Activated naive CD4-positive, alpha-beta T cell treated with anti-CD3 and anti-CD28 coated beads, Interleukin-2, amount 50 U/mL, for 72 hours (primary cell): Measurements from ENCODE around the gene FCMR. TPM values are rescaled to one million over a fixed set of nuclear protein-coding genes. Genes with fewer than 3 reads are reported as not detected.
A peak's percentile ranks its signal among the peaks of the same experiment; 100 is the strongest.

Experiments used
- ATAC-seq, 2 donors: fragments of 150-1000 bp; cut with Tn5 transposase; 2 replicates each; pipeline ENCODE4 v1.10.0; 2021; ENCODE audit warnings: mild to moderate bottlenecking in 2 of 2, moderate library complexity in 2 of 2
- DNase-seq, 2 donors: peaks; one replicate each; pipeline ENCODE4 v3.0.0; 2021 to 2022; ENCODE audit warnings: low spot score in 2 of 2
- H3K27ac Mint-ChIP-seq, 2 donors: one replicate each; pipeline ENCODE4 v1.8.0; 2022; ENCODE audit warnings: mild to moderate bottlenecking in 2 of 2, mixed read lengths in 2 of 2
- H3K36me3 Mint-ChIP-seq, 2 donors: one replicate each; pipeline ENCODE4 v1.8.0; 2022; ENCODE audit warnings: mixed read lengths in 2 of 2
- H3K9me3 Mint-ChIP-seq, 2 donors: one replicate each; pipeline ENCODE4 v1.8.0; 2022; ENCODE audit warnings: mixed read lengths in 2 of 2
- total RNA-seq, 2 donors: library from RNA; stranded (reverse); gene quantifications; one replicate each; pipeline ENCODE4 v1.2.3, GENCODE V29; 2022

FCMR gene
- total RNA-seq, 2 donors from 2014 or later, result 31.4 to 37.3 TPM

DNA sequence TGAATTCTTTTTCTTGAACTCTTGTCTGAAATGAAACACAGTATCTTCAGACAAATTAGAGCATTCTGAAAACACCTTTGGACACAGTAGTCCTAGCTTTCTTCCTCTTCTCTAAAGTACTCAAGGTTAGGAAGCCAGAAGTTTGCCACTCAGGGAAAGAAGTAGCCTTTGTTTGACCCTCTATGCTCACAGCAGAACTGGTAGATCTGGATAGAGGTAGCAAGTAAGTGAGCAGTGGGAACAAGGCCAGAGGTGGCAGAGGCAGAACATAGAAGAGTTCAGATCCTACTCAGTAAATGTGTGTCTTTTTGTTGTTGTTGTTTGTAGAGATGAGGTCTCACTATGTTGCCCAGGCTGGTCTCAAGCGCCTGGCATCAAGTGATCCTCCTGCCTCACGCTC, 31.9 kb upstream of the FCMR start:
- ATAC-seq, result no peak

DNA sequence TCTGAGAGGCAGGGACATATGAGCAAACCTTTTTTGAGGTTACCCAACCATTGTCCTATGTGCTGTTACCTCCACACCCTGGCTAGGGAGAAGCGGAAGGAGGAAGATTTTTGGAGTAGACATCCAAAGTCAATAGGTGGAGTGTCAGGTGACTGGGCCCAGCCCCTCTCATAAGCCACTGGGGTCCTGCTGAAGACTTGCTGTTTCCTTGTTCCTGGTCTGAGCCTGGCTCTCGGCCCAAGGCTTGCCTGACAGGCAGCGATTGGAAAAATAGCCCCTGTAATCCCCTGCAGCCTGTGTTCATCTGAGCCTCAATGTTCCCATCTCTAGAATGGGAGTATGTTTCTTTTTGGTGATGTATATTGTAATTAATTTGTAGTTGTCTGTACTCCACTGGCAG, 31.4 kb upstream of the FCMR start:
- ATAC-seq (no peak), DNase-seq (no peak)
- Mint-ChIP-seq H3K27ac (no peak overlapping the region), H3K36me3 (no peaks in the 10 kb centered on the region), H3K9me3 (no peaks in the 10 kb centered on the region)

More for the DNA sequence above, 31.9 kb upstream of the FCMR start:
- H3K9me3 Mint-ChIP-seq, result no peaks in the 10 kb centered on the region
- no peak overlapping the region for H3K27ac Mint-ChIP-seq
- DNase-seq, result no peak
- no peaks in the 10 kb centered on the region for H3K36me3 Mint-ChIP-seq

DNA sequence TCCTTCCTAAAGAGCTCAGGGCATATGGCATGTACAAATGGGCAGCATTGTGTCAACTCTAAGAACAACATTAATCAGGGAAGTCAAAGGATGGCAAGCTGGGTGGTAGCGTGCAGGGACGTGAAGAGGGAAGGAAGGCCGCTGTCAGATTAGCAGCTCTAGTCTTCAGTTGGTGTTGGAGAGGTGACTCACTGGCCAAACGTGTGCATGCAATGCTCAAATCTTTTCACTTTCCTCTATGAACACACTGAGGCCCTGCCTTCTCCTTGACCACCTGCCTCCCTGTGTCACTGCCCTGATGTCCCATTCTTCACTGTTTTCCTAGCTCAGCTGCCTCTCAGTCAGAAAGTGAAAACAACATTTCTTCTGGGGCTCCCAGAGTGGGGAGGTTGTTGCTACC, 30.4 kb upstream of the FCMR start:
- no peak overlapping the region for H3K27ac Mint-ChIP-seq
- H3K9me3 Mint-ChIP-seq, result no peaks in the 10 kb centered on the region
- no peaks in the 10 kb centered on the region for H3K36me3 Mint-ChIP-seq

DNA sequence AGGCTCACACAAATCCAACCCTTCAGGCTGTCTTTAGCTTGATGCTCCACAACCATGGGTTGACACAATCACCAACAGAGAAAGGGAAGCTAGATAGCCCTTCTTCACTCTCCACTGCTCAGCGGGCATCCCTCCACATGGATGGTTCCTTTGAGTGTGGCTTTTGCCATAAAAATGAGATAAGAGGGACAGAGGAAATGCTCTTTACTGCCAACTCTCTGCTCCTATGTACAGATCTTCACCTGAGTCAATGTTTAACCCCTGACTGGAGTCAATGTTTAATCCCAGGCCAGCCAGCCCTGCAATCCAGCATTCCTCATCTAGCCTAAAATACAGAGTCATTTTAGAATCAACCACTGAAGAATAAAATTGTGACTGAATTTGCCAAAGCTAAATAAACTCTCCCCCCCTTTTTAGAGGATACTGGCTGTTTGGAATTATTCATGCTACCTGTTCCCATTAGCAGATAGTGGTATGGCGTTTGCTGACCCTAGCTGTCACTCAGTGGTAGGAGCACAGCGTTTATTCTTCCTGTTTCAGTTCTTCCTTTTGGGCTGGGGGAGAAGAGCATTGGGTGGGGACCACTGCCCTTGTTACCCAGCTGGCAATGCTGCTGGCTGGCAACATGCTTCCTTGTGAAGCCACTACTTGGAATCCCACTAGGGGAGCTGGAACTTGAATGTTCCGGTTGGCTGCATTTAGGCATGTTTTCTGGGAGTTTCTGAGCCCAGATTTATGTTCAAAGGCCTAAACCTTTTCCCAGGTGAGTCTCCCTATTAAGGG, 29.8 kb upstream of the FCMR start:
- no peaks in the 10 kb centered on the region for H3K9me3 Mint-ChIP-seq
- ATAC-seq (no peak), DNase-seq (no peak)
- no peak overlapping the region for H3K27ac Mint-ChIP-seq
- no peaks in the 10 kb centered on the region for H3K36me3 Mint-ChIP-seq

More for the DNA sequence above, 30.4 kb upstream of the FCMR start:
- DNase-seq (no peak), ATAC-seq (no peak)

DNA sequence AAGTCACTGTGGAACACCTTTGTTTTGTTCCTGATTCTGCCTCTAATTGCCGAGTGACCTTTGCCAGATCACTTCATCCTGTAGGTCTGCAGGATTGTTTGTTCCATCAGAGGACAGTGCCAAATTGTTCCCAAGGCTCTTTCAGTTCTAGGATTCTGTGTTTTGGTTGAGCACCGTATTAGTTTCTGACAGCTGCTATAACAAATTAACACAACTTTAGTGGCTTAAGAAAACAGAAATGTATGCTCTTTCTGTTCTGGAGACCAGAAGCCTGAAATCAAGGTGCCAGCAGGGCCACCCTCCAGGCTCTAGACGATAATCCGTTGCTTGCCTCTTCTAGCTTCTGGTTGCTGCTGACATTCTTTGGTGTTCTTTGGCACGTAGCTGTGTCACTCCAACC, 27.9 kb upstream of the FCMR start:
- H3K9me3 Mint-ChIP-seq, result no peaks in the 10 kb centered on the region

DNA sequence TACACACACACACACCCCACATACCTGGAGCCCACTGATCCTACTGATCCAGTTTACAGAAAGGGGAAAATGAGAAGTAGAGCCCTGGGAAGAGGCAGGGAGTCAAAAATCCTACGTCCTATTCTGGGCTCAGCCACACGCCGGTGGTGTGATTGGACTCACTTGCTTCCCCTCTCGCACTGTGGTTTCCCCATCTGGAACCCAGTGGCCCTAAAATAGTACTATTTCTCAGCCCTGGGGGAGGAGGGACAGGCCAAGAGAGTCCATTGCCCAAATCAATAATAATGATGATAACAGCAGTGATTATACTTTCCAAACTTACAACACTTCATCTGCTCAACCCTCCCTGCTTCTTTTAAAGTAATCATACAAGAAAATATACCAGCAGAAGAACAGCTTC, 27.5 kb upstream of the FCMR start:
- no peak overlapping the region for H3K27ac Mint-ChIP-seq
- ATAC-seq (no peak), DNase-seq (no peak)
- H3K36me3 Mint-ChIP-seq, result no peaks in the 10 kb centered on the region
- H3K9me3 Mint-ChIP-seq, result no peaks in the 10 kb centered on the region

More for the DNA sequence above, 27.9 kb upstream of the FCMR start:
- no peak for DNase-seq
- no peak for ATAC-seq
- H3K27ac Mint-ChIP-seq, result no peak overlapping the region
- no peaks in the 10 kb centered on the region for H3K36me3 Mint-ChIP-seq

DNA sequence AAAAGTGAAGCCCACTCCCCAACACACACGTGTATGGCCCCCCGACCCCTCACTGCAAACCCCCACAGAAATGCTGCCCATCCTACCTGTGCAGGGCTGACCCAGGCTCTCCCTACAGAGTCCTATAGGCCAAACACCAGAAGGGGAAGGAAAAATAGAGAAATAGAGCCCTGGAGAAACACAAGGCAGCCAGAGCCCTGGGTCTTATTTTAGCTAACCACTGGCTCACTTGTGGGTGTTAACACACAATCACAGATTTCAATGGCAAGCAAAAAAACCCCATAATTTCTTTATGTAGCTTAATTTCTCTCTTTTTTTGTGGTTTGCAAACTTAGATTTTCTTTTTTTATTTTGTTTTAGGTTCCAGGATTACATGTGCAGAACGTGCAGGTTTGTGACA, 25.5 kb upstream of the FCMR start:
- Mint-ChIP-seq H3K36me3 (no peaks in the 10 kb centered on the region), H3K9me3 (no peaks in the 10 kb centered on the region), H3K27ac (no peak overlapping the region)
- no peak for ATAC-seq
- DNase-seq, result no peak

DNA sequence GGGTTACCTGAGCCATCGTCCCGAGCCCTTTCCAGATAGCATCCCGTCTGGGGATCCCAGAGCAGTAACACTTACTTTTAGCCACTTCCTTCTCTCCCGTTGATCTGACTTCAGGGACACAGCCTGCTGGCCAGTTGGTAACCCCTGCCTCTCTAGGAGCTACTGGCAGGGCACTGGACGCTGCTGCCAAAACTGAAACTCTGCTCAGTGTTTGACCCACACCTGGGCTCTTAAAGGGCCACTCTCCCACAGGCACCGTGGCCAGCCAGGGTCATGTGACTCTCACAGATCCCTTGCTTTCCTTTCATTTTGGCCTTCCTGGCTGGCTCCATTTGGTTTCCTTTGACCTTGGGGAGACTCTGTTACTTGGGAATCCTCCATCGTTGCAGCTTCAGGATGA, 24.5 kb upstream of the FCMR start, which contains the start of gene PIGR:
TSS of gene PIGR (minus strand) at position 206 of the 400 bp plus-strand sequence. CDS start 5,935 bp downstream, outside the sequence.
- DNase-seq, result no peak
- no peaks in the 10 kb centered on the region for H3K9me3 Mint-ChIP-seq
- no peaks in the 10 kb centered on the region for H3K36me3 Mint-ChIP-seq
- no peak for ATAC-seq
- H3K27ac Mint-ChIP-seq, result no peak within 1 kb of the TSS

DNA sequence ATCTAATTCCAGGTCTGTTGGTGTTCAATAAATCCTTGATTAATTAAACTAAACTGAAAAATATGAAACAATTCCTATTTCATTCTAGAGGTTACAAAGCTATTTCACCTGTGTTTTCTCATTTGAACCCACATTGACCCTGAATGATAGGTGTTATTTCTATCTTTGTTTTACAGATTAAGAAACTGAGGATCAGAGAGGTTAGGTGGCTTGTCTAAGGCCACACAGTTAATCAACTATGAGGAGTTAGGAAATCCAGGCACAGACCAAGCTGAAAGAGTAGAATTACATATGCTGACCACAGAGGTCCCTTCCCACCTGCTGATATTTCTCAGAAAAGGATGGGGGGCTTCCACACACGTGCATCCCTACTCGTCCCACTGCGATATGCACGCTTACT, 24.0 kb upstream of the FCMR start:
- no peak for DNase-seq
- H3K27ac Mint-ChIP-seq, result no peak overlapping the region

DNA sequence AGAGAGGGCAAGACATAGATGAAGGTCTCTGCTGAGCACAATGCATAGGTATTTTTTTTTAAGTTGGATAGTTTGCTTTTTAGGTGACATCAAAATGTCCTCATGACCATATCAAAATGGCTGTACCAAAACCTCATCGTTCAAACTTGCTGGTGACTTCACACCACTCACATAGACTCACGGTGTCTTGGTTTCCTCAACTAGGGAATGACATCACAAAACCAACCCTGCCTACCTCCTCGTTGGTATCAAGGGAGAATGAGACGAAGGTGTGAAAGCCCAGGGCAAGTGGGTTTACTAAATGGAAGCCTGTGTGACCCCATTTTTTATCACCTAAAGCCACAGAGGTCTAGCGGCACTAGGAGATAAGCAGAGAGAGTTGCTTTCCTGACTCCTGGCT, 23.0 kb upstream of the FCMR start:
- Mint-ChIP-seq H3K27ac (no peak overlapping the region), H3K36me3 (no peaks in the 10 kb centered on the region), H3K9me3 (no peaks in the 10 kb centered on the region)
- ATAC-seq, result no peak
- DNase-seq, result no peak

More for the DNA sequence above, 24.0 kb upstream of the FCMR start:
- ATAC-seq, result no peak
- Mint-ChIP-seq H3K36me3 (no peaks in the 10 kb centered on the region), H3K9me3 (no peaks in the 10 kb centered on the region)

DNA sequence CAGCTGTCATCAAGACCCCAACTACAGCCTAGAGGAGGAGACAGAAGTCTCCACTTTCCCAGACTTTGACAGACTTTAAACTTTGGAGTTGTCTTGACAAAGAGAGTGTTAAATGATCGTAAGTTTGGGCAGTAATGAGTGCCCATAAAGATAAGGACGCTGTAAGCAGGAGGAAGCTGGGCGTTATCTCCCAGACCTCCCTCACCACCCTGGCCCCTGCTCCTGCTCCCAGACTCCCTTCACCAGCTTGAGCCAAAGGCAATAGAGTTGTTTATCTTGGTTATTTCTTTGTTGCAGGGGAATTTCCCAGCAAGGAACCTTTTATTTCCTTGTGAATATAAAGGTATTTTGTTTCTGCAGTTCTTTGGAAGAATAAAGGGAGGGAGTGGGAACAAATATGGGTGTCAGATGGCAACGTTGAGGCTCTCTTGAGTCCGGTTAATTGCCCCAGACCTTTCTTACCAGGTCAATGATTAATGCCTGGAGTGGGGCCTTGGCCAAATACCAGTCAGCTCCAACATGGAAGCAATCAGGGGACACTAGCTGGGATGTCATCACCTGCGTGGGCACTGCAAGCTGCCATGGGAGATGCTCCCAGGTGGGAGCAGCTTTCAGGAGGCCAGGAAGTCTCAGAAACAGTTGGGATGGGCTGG, 20.2 kb upstream of the FCMR start:
- no peaks in the 10 kb centered on the region for H3K36me3 Mint-ChIP-seq
- H3K27ac Mint-ChIP-seq, result no peak overlapping the region

DNA sequence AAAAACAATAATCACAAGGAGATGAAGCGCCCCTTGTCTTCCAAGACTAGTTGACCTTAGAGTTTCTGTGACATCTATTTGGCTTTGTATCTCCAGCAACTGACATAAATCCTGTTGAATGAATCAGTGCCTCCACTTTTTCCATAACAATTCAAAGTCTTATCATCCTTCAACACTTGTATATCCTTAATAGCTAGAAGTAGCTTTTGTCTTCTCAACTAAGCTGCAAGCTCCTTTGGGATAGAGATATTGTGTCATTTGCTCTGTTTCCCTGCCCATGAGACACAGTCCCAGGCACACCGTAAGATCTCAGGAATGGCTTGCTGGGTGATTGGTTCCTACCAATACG, 18.8 kb upstream of the FCMR start:
- ATAC-seq (no peak), DNase-seq (no peak)
- H3K27ac Mint-ChIP-seq, result no peak overlapping the region

More for the DNA sequence above, 20.2 kb upstream of the FCMR start:
- ATAC-seq (no peak), DNase-seq (no peak)
- no peaks in the 10 kb centered on the region for H3K9me3 Mint-ChIP-seq

DNA sequence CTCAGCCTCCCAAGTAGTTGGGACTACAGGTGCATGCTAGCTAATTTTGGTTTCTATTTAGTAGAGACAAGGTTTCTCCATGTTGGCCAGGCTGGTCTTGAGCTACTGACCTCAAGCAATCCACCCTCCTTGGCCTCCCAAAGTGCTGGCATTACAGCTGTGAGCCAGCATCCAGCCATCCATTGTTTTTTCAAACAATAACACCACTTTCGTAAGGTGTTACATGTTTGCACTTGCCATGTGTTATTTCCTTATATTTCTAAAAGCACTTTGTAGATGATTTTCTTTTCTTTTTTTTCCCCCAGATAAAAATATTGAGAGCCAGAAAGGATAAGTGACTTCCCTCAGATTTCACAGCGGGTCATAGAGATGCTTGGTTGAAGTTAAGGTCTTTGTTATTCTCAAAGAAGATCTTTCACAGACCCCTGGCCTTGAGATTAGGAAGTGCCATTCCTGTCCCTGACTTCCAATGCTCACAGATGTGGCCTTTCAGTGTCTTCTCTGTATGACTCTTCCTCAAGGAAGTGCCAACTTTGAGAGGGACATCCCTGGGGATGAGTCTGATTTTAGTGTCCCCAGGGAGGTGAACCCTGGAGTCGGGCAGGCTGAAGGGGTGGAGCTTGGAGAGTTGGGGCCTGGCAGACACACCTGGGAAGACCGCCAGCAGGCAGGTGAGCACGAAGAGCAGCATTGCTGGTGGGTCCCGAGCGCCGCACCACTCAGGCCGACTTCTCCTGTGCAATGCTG, 18.3 kb upstream of the FCMR start:
- ATAC-seq (no peak), DNase-seq (no peak)
- Mint-ChIP-seq H3K36me3 (no peaks in the 10 kb centered on the region), H3K9me3 (no peaks in the 10 kb centered on the region), H3K27ac (peak overlapping the region in 1 of 2 donors; percentile 7)

More for the DNA sequence above, 18.8 kb upstream of the FCMR start:
- Mint-ChIP-seq H3K9me3 (no peaks in the 10 kb centered on the region), H3K36me3 (no peaks in the 10 kb centered on the region)

DNA sequence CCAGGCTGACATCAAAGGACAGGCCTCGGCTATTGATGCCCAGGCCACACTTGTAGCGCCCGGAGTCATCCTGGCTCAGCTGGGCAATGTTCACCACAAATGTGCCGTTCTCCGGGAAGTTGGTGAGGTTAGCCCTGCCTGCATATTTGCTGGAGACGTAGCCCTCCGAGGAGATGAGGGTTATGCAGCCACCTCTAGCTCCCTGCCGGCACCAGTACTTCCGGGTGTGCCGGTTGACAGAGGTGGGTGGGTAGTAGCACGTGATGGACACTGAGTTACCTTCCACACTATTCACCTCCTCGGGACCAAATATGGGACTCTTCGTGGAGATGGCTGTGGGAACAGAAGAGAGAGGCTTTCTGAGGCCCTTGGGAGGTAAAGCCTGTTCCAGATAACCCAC, 17.4 kb upstream of the FCMR start:
- H3K27ac Mint-ChIP-seq, result peak overlapping the region in 1 of 2 donors; percentile 65
- no peaks in the 10 kb centered on the region for H3K9me3 Mint-ChIP-seq
- DNase-seq (no peak), ATAC-seq (no peak)
- no peaks in the 10 kb centered on the region for H3K36me3 Mint-ChIP-seq

DNA sequence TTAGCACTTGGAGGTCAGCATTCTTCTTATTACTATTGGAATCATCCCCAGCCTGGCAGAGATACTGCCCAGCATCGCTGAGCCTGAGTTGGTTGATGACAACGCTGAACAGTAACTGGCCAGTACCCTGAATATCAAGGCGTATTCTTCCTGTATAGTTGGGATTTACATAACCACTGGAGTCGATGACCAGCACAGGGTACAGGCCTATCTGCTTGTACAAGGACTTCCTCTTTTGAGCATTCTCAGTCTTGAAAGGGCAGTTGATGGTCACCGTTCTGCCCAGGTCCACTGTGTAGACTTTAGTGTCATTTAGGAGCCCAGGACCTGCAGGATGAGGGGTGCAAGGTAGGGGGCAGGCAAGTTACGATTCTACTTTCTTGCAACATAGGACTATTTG, 15.7 kb upstream of the FCMR start:
- H3K27ac Mint-ChIP-seq, result no peak overlapping the region
- no peaks in the 10 kb centered on the region for H3K9me3 Mint-ChIP-seq
- ATAC-seq, result no peak
- DNase-seq, result no peak
- H3K36me3 Mint-ChIP-seq, result no peaks in the 10 kb centered on the region

DNA sequence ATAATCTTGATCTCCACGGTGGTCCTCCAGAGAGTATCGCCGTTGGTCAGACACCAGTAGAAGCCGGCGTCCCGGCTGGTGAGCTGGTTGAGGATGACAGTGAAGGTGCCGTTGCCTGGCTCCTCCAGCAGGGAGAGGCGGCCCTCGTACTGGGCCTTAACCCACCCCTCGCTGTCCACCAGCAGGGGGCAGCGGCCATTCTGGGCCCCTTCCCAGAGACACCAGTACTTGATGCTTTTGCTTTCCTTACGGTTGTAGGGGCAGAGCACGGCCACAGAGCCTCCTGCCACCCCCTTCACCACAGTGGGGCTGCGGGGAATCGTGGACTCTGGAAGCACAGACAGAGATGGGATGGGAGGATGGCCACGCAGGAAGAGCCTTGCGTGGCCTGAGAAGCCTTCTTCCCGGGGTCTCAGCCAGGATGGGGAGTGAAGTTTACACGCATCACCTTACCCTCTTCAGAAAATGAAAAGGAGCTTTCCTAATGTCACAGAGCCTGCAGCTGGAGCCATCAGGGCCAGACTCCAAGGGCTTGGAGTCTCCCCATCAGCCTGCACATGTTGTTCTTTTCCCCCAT, 13.8 kb upstream of the FCMR start:
- Mint-ChIP-seq H3K36me3 (no peaks in the 10 kb centered on the region), H3K27ac (no peak overlapping the region), H3K9me3 (no peaks in the 10 kb centered on the region)
- ATAC-seq (peak; percentile 55 to 87), DNase-seq (peak in 1 of 2 donors; percentile 76)

DNA sequence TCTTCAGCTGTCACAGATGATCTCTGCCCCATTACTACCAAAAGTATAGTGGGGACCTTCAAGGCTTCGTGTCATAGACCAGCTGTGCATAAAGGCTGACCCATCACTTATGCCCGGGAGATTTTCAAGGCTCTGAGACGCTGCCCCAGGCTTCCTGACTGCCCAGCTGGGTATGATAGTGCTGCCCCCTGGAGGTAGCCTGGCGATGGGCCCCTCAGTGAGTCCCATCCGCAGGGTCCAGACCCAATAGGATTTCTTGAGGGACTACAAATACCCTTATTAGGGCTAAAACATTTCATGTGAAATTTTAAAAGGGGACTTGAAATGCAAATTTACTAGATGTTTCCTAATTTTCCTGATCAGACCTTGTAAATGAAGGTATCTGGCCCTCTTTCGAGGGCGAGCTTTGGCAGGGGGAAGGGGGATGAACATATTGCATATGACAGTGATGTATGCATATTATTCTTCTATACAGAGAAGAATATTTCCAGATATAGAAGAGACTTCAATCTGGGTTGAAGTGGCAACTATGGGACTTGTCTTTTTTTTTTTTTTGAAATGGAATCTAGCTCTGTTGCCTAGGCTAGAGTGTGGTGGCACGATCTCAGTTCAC, 11.7 kb upstream of the FCMR start:
- no peaks in the 10 kb centered on the region for H3K9me3 Mint-ChIP-seq
- ATAC-seq, result peak; percentile 65 to 78
- peak; percentile 66 to 80 for DNase-seq
- no peaks in the 10 kb centered on the region for H3K36me3 Mint-ChIP-seq
- no peak overlapping the region for H3K27ac Mint-ChIP-seq
